ENCODE data around the gene CNN1.

CNN1 gene

DNA sequence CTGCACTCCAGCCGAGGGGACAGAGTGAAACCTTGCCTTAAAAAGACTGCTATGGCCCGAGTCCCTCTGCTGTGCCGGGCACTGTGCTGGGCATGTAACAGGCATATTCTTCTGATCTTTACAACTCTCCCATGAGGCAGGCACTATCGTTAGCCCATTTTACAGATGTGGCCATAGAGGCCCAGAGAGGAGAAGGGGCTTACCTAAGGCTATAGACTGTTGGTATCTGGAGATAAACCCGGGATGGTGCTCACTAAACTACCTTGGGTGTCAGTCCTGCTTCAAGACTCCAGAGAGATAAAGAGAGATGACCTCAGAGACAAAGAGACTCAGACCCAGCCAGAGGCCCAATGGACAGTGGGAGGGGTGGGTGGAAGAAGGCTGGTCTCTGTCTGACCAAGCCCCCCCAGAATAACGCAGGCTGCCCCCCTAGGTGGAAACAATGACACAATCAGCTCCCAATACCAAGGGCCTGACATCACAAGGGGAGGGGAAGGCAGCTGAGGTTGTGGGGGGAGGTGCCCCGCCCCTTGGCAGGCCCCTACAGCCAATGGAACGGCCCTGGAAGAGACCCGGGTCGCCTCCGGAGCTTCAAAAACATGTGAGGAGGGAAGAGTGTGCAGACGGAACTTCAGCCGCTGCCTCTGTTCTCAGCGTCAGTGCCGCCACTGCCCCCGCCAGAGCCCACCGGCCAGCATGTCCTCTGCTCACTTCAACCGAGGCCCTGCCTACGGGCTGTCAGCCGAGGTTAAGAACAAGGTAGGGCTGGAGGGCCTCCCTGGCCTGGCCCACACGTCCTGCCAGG is at the start of gene CNN1:
Gene CNN1 (plus strand): TSS at position 620 of the 805 bp plus-strand sequence. CDS start 77 bp downstream, at position 697.
- DNase-seq (ENCODE audit: low spot score), result no peak
- TF ChIP-seq CTCF (IDR thresholded peaks at IDR 0.05; ENCODE audit: extremely low read depth, missing control alignments), result no peak

GRCh38 chr19:11489378-11489777 is 49.3 kb upstream of the CNN1 start:
- no peak for DNase-seq (ENCODE audit: low spot score)
- no peak for TF ChIP-seq CTCF (IDR thresholded peaks at IDR 0.05; ENCODE audit: extremely low read depth, missing control alignments)

- no peak for DNase-seq (ENCODE audit: low spot score)
- no peak for TF ChIP-seq CTCF (IDR thresholded peaks at IDR 0.05; ENCODE audit: extremely low read depth, missing control alignments)
Measured at GRCh38 chr19:11494634-11495285, 43.9 kb upstream of the CNN1 start.

GRCh38 chr19:11495481-11495880 is 43.2 kb upstream of the CNN1 start:
- no peak for DNase-seq (ENCODE audit: low spot score)
- TF ChIP-seq CTCF (IDR thresholded peaks at IDR 0.05; ENCODE audit: extremely low read depth, missing control alignments), result no peak

DNA sequence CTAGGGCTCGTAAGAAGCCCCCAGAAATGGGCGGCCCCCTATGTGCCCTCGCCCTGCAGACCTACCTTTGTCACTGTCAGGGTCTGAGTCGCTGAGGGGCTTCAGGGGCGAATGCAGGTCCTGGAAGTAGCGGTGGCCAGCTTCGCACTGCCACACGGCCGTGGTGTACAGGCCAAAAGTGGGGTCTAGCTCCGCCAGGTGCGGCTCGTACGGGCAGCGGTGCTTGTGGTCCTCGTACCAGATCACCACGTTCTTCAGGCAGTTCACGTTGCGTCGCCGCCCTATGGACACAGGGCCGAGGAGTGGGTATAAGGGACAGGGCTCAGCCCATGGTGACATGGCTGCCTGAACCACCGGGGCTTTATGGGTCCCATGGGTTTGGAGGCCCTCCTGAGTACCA is 42.8 kb upstream of the CNN1 start:
- no peak for TF ChIP-seq CTCF (IDR thresholded peaks at IDR 0.05; ENCODE audit: extremely low read depth, missing control alignments)
- no peak for DNase-seq (ENCODE audit: low spot score)

DNA sequence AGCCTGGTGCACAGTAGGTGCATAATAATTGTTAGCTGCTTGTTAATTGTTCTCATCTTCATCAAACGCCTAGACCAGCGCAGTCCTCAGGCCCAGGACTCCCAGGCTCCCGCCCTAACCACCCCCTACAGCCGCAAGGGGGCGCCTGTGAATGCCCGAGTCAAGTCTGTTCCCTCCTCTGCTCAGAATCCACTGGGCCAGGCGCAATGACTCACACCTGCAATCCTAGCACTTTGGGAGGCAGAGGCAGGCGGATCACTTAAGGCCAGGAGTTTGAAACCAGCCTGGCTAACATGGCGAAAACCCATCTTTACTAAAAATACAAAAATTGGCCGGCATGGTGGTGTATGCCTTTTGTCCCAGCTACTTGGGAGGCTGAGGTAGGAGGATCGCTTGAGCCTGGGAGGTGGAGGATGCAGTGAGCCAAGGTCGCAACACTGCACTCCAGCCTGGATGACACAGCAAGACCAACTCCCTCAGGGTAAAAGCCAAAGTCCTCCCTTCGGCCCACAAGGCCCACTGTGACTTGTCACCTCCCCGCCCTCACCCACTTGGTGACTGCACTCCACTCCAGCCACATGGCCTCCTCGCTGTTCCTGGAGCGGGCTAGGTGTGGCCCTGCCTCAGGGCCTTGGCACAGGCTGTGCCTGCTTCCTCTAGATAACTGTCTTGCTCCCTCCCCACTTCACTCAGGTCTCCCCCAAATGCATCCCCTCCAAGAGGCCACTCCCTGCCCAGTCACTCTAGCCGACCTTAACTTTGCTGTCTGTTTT is 42.1 kb upstream of the CNN1 start:
- peak; percentile 59 for TF ChIP-seq CTCF (IDR thresholded peaks at IDR 0.05; ENCODE audit: extremely low read depth, missing control alignments)
- DNase-seq (ENCODE audit: low spot score), result peak; percentile 82
